Activated gamma-delta T cell treated with Interleukin-2 at 50 U/mL for 16 hours (primary cell): ENCODE results near the gene ACOT11.

ENCODE experiments used
- DNase-seq: peaks from one replicate; pipeline ENCODE4 v3.0.0-alpha.2; 2020

ACOT11 gene

GRCh38 chr1:54538538-54538937, 9.5 kb upstream of the ACOT11 start:
- no peak for DNase-seq

- DNase-seq = no peak
These were observed 7.3 kb upstream of the ACOT11 start for GRCh38 chr1:54540582-54541295.

GRCh38 chr1:54542120-54542961, 5.7 kb upstream of the ACOT11 start:
- DNase-seq = peak; percentile 30

GRCh38 chr1:54542962-54543539, 5.0 kb upstream of the ACOT11 start:
- no peak for DNase-seq

DNA sequence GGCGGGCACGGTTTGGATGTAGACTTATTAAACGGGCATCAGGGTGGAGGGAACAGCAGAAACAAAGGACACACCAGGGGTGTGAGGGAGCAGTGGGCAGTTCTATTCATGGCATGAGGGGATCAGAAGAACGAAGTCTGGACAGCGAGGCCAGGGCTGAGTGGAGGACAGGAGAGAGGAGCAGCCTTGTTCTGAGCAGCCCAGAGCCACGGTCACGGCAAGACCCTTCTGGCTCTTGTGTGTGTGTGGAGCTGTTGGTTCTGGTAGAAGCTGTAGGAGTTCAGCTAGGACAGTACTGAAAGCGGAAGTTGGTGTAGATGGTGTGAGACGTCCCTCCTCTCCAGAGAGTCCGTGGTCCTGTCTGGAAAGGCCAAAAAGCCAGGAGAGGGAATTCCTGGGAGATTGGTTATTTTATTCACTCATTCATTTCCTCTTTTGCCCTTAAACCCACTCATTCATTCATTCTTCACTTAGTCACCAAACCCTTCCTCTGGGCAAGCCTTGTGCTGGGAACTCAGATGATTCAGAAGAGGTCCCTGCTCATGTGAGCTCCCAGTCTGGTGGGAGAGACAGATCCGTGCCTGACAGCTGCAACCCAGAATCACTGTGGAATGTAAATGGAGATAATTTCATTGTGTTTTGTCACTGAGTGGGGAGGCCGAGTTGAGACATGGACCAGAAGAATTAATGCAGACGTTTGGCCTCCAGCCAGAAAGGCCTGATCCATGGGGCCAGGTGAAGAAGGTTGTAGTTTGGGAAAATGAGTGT, 4.1 kb upstream of the ACOT11 start:
- DNase-seq = no peak

DNA sequence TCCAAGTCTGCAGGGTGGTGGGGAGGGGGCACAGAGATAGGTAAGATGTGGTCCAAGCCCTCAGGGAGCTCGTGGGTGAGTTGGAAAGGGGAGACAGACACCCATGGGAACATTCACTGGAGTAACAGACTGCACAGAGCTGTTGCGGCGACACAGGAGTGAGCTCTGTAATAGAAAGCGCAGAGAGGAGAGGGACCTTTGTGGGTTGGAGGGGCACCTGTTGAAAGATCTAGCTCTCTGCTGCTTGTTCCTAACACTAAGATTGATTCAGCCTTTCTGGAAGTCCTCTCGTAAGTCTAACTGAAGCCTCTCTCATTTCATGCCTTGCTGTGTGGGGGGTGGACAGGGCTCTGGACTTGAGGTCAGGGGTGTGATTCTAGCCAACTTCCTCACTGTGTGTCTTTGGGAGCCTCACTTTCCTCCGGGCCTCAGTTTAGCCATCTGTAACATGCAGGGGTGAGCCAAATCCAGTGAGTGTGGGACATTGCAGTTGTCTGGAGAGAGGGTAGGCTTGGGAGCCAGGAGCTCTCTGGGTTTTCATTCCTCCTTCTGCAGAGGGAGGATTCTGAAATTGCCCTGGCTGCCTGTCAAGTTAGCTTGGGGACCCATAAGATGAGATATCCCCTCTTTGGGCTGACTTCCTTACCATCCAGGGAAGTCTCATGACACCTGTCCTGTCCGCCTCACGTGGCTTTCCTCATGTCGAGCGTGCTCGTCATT, 2.0 kb upstream of the ACOT11 start:
- DNase-seq = no peak

DNA sequence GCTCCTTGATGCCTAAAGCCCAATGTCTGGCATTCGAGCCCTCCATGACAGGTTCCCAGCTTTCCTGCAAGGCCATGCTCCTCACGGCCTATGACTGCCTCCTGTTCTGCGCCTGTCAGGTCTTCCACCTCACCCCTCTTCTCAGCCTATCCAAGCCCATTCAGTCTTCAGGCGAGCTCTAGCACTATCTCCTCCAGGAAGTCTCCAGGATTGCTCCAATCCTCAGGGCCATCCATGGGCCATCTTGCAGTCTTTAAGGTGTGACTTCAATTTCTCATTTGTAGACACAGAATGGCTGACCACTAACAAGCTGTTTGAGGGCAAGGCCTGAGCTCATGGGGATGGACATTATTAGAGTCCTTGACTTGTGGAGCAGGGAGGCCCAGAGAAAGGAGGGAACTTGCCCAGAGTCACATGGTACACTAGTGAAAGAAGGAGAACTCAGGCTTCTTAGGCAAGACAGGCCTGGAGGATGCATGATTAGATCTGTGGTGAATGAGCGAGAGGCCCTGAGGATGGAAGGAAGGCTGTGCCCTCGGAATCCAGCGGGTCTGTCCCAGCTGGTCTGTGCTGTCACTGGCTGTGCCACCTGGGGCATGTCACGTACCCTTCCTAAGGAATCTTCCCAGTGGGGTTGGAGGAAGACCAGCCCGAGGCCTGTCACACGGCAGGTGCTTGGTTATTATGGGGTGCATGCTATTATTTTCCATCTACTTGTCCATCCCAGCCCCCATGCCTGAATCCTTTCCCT, 1.2 kb upstream of the ACOT11 start:
- no peak for DNase-seq

DNA sequence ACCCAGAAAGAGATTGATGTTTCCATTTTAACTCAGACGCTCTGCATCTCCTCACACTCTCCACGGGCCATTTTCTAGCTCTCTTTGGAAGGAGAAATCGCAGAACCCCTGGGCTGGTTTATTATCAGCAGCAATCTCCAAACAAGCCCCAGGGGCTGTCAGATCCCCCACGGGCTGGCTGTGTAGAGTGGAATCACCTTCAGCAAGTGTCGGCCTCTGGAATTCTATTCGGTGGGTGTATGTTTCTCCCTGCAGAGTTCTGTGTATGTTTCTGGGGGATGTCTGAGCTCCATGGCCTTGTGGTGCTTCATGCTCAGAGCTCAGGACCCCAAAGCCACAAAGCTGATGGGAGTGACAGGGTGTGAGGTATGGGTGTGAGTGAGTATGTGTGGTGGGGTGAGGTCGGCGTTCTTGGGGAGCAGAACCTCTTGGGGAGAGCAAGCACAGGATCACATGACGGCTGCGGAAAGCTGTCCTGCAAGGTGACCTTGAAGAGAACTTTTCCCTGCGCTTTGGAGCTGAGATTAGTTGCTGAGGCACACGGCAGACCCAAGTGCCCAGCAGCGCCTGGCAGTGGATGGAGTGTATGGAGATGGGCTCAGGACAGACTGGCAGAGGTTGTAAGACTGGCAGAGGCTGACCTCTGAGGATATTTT, 489 bp downstream of the ACOT11 start:
- DNase-seq = no peak

- DNase-seq = no peak
These were observed 1.3 kb downstream of the ACOT11 start for GRCh38 chr1:54549181-54549924.

GRCh38 chr1:54551891-54552290, 3.9 kb downstream of the ACOT11 start:
- no peak for DNase-seq

GRCh38 chr1:54553602-54554313, 5.7 kb downstream of the ACOT11 start:
- no peak for DNase-seq

- no peak for DNase-seq
These were observed 8.1 kb downstream of the ACOT11 start for GRCh38 chr1:54556110-54556509.

- DNase-seq = no peak
These were observed 9.8 kb downstream of the ACOT11 start for GRCh38 chr1:54557671-54558355.

DNA sequence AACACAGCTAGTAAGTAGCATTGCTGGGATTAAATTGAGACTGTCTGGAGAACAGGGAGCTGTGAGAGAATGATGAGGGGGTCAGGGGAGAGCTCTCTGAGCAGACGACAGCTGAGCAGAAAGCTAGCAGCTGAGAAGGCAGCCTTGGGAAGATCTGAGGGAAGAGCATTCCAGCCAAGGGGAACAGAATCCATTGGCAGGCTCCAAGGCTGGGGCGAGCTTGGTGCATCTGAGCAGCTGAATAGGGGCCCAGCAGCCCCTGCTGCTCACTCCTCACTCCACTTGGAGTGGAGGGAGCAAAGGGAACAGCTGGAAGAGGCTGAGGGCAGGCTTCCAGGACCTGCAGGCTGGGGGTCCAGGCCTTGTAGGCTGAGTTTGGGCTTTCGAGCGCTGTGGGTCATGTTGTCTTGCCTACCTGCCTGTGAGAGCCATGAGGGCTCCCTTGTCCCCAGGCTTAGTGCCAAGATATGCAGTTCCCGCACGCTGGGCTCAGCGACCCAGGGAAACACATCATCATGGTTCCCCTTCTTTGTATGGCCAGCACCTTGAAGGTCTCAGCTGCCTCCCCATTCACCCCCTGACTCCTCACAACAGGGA, 10.5 kb downstream of the ACOT11 start:
- DNase-seq = no peak

DNA sequence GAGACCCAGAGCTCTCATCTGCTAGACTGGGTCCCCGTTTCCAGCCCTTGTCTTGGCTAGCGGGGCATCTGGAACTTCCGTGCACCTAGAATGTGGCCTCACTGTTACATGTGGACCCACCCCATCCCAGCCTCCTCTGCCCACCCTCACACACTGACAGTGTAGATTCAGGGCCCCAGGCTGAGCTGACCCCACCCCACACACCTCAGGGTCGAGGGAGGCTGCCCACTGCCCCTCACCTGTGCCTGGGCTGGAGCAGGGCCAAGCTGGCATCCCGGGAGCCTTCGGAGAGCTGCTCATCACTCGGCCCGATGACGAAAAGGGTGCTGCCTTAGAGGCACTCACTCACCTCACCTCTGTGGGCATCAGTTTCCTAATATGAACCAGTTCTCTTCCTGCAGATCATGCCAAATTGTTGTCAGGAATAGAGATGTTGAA, 11.1 kb downstream of the ACOT11 start:
- DNase-seq = no peak

DNA sequence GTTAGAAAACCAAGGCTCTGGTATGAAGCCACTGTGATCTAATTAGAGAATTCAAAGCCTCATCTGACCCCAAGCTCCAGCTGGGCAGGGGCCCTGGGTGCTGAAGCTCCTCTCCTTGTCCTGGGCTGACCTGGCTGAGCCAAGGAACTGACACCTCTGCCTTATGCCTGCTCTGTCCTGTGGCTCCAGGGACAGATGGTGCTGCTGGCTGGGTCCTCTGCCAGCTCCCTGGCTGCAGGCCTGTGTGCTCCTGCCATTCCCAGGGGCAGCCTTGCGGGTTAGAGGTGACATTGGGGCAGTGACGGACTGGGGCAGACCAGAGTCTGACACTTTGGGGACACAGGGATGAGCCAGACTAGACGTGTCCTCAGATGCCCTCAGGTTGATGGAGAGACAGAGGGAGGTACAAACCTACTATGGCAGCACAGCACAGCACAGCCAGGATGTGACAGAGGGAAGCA, 11.8 kb downstream of the ACOT11 start:
- no peak for DNase-seq

- DNase-seq = no peak
These were observed 16.5 kb downstream of the ACOT11 start for GRCh38 chr1:54564312-54565112.

GRCh38 chr1:54565113-54565501, 17.1 kb downstream of the ACOT11 start:
- DNase-seq = no peak
